Motor neuron (in vitro differentiated cells): ENCODE measurements around the gene LIPC. TPM values are rescaled to one million over a fixed set of nuclear protein-coding genes. Genes with fewer than 3 reads are reported as not detected.

Source experiments
- ATAC-seq, 8 experiments: fragments of 200-7000 bp; cut with Tn5 transposase; replicated peaks in 6 of 8; 2 replicates each; pipeline ENCODE4 v1.8.0; 2021; ENCODE audit warnings: mild to moderate bottlenecking in 8 of 8, moderate library complexity in 8 of 8
- H3K27ac ChIP-seq, 2 donors: fragments of 250-450 bp; sonication (Bioruptor Pico); 2 replicates each; pipeline ENCODE4 v1.9.0; 2021; ENCODE audit warnings: antibody characterized with exemption in 2 of 2, mild to moderate bottlenecking in 2 of 2, moderate library complexity in 1 of 2
- H3K4me1 ChIP-seq, 2 donors: fragments of 250-450 bp; sonication (Bioruptor Pico); replicated peaks in 1 of 2; 2 replicates each; pipeline ENCODE4 v1.6.1; 2021; ENCODE audit warnings: antibody characterized with exemption in 2 of 2, mild to moderate bottlenecking in 2 of 2, moderate library complexity in 1 of 2
- H3K4me3 ChIP-seq, 5 donors: fragments of 250-450 bp; sonication (Bioruptor Pico); 2 replicates each; pipeline ENCODE4 v1.9.0; 2021; ENCODE audit warnings: antibody characterized with exemption in 5 of 5, mild to moderate bottlenecking in 5 of 5, moderate library complexity in 4 of 5
- WGBS, 10 experiments: fragments of 450-650 bp; shearing (Covaris generic); methylation state at CpG; one replicate each; pipeline ENCODE4 v1.0.0; 2022; 5-methylcytosine and 5-hydroxymethylcytosine counted together
- in situ Hi-C, 9 experiments: fragments of 400-800 bp; cut with MboI; loops; one replicate each; pipeline ENCODE4 v1.15.0; 2021; ENCODE audit warnings: low sequenced_read_pairs in 9 of 9, low pct_unique_long_range_greater_than_20kb in 2 of 9; ENCODE audit not compliant: unreplicated experiment in 9 of 9
- total RNA-seq, 8 experiments: library from RNA; unstranded; fragments of 300-600 nt; gene quantifications; 2 replicates each; pipeline versions ENCODE4 v1.2.3 to v1.2.4, GENCODE V29; 2022

The LIPC gene
- total RNA-seq, 8 experiments from 2014 or later, result 0.14 to 5.0 (median 0.47) TPM; not detected in 5

DNA sequence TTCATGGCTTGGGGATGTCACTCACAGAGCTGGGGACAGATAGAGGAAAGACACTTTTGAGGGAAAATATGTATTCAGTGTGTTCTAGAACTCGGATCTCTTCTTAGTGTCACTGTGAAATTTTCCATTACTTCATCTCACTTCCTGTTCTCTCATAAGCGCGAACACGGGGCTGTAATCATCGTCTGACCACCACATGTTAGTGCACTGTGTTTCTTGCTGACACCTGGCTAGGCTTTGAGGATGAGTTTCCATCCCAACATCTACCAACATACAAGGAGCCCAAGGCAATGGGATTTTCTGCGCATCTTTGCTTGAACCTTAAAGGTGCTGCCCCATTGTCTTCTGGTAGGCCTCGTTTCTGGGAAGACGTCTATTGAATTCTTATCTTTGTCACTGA lies 84.0 kb downstream of the LIPC start:
- in situ Hi-C loops, result no loop called here
- Histone ChIP-seq H3K4me1 (peaks cover 9 to 12% of the 10 kb centered on the region in 2 donors), H3K27ac (no peak overlapping the region), H3K4me3 (no peak overlapping the region)
- WGBS, 10 experiments, result 72 to 100% (median 91%) methylated on average over 3 to 8 of the region's 8 CpGs
- no peak for ATAC-seq

DNA sequence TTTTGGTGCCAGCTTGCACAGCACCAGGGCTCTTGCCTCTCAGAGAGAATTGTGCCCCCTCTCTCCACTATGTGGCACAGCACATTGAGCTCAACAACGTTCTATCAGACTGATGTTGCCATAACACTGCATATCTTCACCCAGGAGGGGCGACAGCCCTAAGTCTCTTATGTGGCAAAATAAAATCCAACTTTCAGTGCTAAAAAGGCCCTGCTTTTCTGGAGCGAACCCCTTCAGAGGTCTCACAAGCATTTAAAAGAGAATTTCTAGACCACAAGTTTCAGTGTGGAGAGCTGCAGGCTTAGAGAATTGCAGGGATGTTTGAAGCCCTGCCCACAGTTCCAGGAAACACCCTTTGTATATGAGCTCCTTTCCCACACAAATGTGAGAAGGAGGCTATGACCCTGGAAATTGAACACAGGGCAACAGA lies 85.5 kb downstream of the LIPC start:
- no peak overlapping the region for H3K4me3 ChIP-seq
- peak in 3 of 8 experiments; percentile 28 to 74 (median 38) for ATAC-seq
- no peak overlapping the region for H3K27ac ChIP-seq
- peaks cover 5 to 15% of the 10 kb centered on the region in 2 donors for H3K4me1 ChIP-seq
- WGBS, 10 experiments, result 47 to 100% (median 82%) methylated on average over 1 to 3 of the region's 3 CpGs; no CpG with 5 or more reads in 4 of the 10 experiments
- in situ Hi-C loops, result no loop called here

DNA sequence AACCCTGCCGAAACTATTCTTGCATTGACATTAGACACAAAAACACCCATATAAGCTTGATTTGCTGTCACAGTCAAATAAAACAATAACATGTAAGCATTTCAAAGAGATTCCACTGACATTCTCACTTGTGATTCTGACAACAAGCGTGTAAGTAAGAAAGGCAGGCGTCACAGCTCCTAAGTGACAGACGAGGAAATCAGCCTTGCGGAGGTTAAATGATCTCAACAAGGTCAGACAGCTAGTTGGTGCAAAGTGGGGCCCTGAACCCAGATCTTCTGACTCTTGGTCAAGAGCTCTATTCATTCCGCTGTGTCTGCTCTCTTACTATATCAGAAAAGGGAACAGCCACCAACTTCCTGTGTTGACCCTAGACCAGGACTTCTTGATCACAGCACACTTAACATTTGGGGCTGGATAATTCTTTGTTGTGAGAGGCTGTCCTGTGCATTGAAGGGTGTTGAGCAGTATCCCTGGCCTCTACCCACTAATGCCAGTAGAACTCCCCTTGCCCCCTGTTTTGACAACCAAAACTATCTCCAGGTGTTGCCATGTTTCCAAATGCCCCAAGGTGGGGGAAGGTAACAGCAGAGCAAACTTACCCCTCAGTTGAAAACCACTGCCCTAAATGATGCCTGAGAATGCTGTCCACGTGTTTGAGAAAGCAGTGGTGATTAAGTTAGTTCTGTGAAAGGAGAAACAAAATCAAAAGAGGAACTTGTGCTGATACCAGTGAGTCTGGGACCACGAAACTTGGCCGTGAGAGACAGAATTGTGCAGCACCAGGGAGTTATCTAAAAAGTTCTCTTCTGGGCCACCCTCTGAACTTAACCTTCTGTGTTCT lies 86.1 kb downstream of the LIPC start:
- H3K27ac ChIP-seq, result no peak overlapping the region
- no peak for ATAC-seq
- WGBS, 10 experiments, result 67 to 100% (median 91%) methylated on average over 2 to 8 of the region's 9 CpGs; no CpG with 5 or more reads in 2 of the 10 experiments
- peaks cover 5 to 15% of the 10 kb centered on the region in 2 donors for H3K4me1 ChIP-seq
- in situ Hi-C loops, result no loop called here
- no peak overlapping the region for H3K4me3 ChIP-seq

DNA sequence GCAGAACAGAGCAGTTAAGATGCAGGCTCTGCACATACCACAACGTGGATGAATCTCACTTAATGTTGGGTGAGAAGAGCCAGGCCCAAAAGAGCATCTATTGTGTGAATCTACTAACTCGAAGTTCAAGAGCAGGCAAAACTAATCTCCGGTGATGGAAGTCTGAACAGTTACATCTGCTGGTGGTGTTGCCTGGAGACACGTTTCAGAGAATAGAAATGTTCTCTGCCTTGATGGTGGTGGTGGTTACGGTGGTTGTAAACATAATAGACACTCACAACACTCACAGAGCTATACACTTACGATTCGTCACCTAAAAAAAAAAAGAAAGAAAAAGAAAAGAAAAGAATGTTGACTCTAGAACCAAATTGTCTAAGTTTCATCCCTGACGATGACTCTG lies 86.8 kb downstream of the LIPC start:
- H3K4me3 ChIP-seq, result no peak overlapping the region
- no peak overlapping the region for H3K27ac ChIP-seq
- 73 to 100% (median 81%) methylated on average over 1 to 6 of the region's 8 CpGs; no CpG with 5 or more reads in 1 of the 10 experiments for whole genome bisulfite sequencing, 10 experiments
- peaks cover 5 to 15% of the 10 kb centered on the region in 2 donors for H3K4me1 ChIP-seq
- no peak for ATAC-seq
- in situ Hi-C loops, result no loop called here

DNA sequence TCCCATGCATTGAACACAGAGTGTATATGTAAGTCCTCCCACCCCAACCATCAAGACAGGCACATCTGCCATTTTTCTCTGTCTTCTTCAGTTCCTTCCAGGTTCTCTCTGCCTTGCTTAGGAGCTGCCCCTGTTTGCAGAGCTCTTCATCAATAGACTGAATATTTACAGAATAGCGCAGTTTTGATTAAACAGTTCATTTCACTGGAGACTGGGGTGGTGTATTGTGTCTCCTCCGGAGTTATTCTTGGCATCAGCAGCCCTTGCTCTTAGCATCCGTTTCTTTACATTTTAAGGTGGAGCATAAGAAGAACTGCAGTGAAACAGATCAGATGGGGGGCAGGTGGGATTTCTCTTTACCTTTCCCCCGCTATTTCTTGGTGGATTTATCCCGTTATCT lies 87.7 kb downstream of the LIPC start:
- peak in 1 of 8 experiments; percentile 57 for ATAC-seq
- in situ Hi-C loops, result no loop called here
- Histone ChIP-seq H3K4me3 (no peak overlapping the region), H3K4me1 (peaks cover 5 to 15% of the 10 kb centered on the region in 2 donors), H3K27ac (no peak overlapping the region)
- 60 to 100% (median 72%) methylated on average over 1 to 5 of the region's 5 CpGs for WGBS, 10 experiments

DNA sequence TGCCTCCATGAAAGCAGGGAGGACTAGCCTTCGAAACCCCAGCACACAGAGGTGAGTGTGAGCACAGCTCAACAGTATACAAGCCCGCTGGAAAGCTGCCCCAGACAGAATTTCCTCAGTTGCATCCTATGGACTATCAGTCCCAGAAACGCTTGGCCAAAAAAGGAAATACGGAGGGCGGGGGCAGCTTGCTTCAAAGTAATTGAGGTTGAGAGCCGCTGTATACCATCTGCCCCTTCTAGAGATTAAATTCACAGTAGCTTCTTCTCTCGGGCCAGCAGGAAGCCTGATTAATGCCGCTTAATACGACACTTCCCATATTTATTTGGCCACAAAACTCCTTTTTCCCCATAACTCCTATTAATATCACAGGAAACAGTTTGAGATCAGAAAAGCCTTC lies 88.7 kb downstream of the LIPC start:
- no peak for ATAC-seq
- 67 to 94% (median 90%) methylated on average over 2 to 7 of the region's 9 CpGs; no CpG with 5 or more reads in 1 of the 10 experiments for WGBS, 10 experiments
- in situ Hi-C loops, result no loop called here
- Histone ChIP-seq H3K27ac (no peak overlapping the region), H3K4me1 (peaks cover 5 to 15% of the 10 kb centered on the region in 2 donors), H3K4me3 (no peak overlapping the region)

DNA sequence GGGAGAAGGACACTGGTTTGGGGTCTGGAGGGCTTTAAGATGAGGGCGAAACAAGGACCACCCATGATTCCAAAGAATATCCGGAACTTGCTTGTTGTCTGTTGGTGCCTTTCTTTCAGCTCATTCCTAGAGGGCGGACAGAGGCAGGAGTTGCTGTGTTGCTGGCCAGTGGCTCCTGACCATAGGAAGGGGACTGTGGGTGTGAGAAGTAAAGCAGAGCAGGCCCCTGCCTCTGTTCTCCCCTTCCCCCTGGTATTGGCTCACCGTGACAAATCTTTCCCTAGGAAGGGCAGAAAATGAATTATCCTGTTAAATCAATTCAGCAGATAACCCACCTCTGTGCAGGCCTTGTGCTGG lies 89.1 kb downstream of the LIPC start:
- no peak overlapping the region for H3K4me3 ChIP-seq
- in situ Hi-C loops, result no loop called here
- ATAC-seq, result peak in 2 of 8 experiments; percentile 17 to 18
- no peak overlapping the region for H3K27ac ChIP-seq
- peaks cover 5 to 15% of the 10 kb centered on the region in 2 donors for H3K4me1 ChIP-seq
- 60 to 100% (median 87%) methylated on average over 1 to 3 of the region's 4 CpGs; no CpG with 5 or more reads in 3 of the 10 experiments for WGBS, 10 experiments

DNA sequence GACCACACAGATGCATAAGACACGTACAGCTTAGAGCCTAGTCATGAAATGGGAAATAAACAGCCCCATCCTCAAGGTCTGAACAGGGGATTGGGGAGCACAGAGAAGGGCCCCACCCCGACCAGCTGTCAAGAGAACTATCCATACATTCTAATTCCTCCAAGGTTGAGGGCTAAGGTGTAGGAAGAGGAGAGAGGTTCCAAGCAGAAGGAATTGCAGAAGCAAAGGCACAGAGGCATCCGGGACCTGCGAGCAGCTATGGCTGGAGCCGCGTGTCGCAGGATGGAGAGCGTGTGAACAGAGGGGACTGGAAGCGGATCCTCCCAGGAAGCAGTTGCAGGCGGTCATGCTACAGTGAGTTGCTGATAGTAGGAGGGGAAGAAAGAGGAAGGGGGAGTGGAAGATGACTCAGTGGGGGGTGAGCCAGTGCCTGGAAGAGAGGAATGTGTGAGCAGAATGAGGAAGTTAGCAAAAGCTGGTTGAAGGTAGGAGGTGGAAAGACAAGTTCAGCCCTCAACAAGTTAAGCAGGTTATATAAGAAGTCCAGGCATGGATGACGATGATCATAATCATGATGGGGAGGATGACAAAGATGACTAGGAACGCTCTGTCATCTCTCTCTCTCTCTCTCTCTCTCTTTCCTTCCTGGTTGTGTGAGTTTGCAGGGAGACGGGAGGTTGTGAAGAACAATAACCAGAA lies 89.7 kb downstream of the LIPC start:
- in situ Hi-C loops, result no loop called here
- ATAC-seq, result peak in 7 of 8 experiments; percentile 37 to 89 (median 59)
- H3K4me1 ChIP-seq, result peaks cover 5 to 15% of the 10 kb centered on the region in 2 donors
- H3K4me3 ChIP-seq, result no peak overlapping the region
- H3K27ac ChIP-seq, result no peak overlapping the region
- 43 to 100% (median 83%) methylated on average over 1 to 9 of the region's 13 CpGs; no CpG with 5 or more reads in 2 of the 10 experiments for WGBS, 10 experiments

DNA sequence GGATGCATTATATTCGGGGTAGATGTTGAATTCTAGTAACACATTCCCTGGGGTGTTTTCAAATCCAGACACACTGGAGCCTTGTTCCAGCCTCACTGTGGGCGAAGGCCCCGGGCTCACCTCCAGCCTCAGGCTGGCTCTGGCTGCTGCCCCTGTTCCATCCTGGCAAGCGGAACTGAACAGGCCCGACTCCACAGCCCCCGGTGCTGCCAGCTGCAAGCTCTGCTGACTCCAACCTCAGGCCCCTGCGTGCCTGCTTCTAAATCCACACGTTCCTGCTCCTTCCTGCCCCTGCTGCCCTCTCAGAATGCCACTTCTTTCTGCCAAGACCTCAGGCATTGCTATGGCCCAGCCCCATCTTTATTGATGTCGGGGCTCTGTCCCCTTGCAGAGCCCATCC lies 90.6 kb downstream of the LIPC start:
- H3K27ac ChIP-seq, result no peak overlapping the region
- WGBS, 10 experiments, result 0 to 80% (median 79%) methylated on average over 1 to 7 of the region's 9 CpGs; no CpG with 5 or more reads in 4 of the 10 experiments
- H3K4me3 ChIP-seq, result no peak overlapping the region
- peaks cover 5 to 13% of the 10 kb centered on the region in 2 donors for H3K4me1 ChIP-seq
- in situ Hi-C loops, result no loop called here
- ATAC-seq, result no peak

DNA sequence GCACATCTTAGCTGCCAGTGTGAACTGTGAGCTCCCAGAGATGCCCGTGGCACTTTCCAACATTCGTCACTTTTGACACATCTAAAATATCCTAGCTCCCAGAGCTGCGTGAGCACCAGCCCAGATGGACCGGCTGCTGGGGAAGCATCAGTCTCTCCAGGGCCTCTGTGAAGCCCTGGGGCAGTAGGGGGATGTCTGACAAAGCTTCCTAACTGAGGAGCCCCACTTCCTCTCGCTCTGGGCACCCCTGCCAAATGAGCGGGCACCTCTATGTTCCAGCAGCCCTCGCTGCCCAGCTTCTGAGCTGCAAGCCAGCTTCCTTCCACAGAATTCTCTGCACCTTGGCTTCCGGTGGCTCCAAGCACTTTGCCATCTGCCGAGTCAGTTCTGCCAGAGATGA lies 91.1 kb downstream of the LIPC start:
- ATAC-seq, result no peak
- Histone ChIP-seq H3K4me1 (peaks cover 5 to 13% of the 10 kb centered on the region in 2 donors), H3K27ac (no peak overlapping the region), H3K4me3 (no peak overlapping the region)
- WGBS, 10 experiments, result 54 to 100% (median 86%) methylated on average over 1 to 5 of the region's 9 CpGs; no CpG with 5 or more reads in 6 of the 10 experiments
- in situ Hi-C loops, result no loop called here

DNA sequence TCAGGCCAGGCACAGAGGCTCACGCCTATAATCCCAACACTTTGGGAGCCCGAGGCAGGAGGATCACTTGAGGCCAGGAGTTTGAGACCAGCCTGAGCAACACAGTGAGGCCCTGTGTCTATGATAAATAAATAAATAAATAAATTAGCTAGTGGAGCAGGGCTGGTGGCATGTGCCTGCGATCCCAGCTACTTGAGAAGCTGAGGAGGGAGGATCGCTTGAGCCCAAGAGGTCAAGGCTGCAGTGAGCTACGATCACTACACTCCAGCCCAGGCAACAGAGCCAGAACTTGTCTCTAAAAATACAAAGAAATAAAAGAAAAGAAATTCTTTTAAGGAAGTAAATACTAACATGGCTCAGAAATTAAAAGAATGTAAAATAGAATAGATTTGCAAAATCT lies 91.8 kb downstream of the LIPC start:
- Histone ChIP-seq H3K4me3 (no peak overlapping the region), H3K27ac (no peak overlapping the region), H3K4me1 (peaks cover 5 to 13% of the 10 kb centered on the region in 2 donors)
- ATAC-seq, result no peak
- in situ Hi-C loops, result no loop called here
- WGBS, 10 experiments, result 76 to 100% (median 94%) methylated on average over 1 to 5 of the region's 5 CpGs; no CpG with 5 or more reads in 2 of the 10 experiments

DNA sequence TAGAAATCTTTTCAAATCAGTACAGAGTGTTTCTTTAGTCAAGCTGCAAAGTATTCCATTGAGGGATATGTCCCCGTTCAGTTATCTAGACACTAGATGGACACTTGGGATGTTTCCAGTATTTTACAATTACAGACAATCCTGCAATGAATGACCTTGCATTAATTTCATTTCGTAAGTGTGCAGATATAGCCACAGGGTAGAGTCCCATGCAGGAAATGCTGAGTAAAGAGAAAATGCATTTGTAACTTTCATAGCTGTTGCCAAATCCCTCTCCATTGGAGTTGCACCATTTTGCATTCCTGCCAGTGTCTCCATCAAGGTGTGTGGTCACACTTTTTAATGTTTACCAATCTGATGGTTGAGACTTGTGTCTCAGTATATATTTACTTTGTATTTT lies 92.5 kb downstream of the LIPC start:
- in situ Hi-C loops, result no loop called here
- peaks cover 5 to 13% of the 10 kb centered on the region in 2 donors for H3K4me1 ChIP-seq
- ATAC-seq, result peak in 2 of 8 experiments; percentile 16 to 38
- 17 to 100% (median 86%) methylated on average over 1 to 2 of the region's 2 CpGs for WGBS, 10 experiments
- H3K4me3 ChIP-seq, result no peak overlapping the region
- no peak overlapping the region for H3K27ac ChIP-seq

DNA sequence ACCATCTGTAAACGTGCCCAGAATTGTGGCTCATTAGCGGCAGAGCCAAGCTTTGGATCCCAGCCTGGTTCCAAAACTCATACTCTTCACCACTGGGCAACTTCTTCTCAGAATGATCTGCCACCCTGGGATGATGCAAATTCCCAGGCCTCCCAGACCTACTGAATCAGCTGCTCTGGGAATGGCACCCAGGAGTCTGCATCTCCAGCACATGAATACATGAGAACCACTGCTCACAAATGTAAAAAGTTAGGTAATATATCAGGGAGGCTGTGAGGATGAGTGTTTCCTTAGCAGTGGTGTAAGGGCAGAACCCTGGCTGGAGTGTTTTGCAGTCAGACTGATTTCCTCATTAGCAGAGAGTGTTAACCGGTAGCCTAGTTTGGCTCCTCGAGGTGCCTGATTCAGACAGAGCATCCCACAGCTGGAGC lies 94.2 kb downstream of the LIPC start:
- WGBS, 10 experiments, result 0 to 100% (median 84%) methylated on average over 1 to 4 of the region's 4 CpGs; no CpG with 5 or more reads in 4 of the 10 experiments
- Histone ChIP-seq H3K27ac (no peak overlapping the region), H3K4me3 (no peak overlapping the region), H3K4me1 (peaks cover 0 to 6% of the 10 kb centered on the region in 2 donors)
- ATAC-seq, result no peak
- in situ Hi-C loops, result no loop called here
